HepG2 (cell line): ENCODE measurements around the gene PIWIL1. TPM values are rescaled to one million over a fixed set of nuclear protein-coding genes. Genes with fewer than 3 reads are reported as not detected.

Experiments
- BRD4 ChIP-seq: sonication (generic); formaldehyde crosslinking; IDR thresholded peaks from 2 replicates; pipeline ENCODE4 v1.4.0; 2020; ENCODE audit warnings: missing genetic modification reagents
- SCMH1 ChIP-seq: sonication (generic); formaldehyde crosslinking; IDR thresholded peaks from 2 replicates; pipeline ENCODE4 v1.9.0; 2021; ENCODE audit warnings: missing genetic modification reagents, mild to moderate bottlenecking, borderline replicate concordance
- ZNF282 ChIP-seq: fragments of 450-650 bp; IDR thresholded peaks from 2 replicates; pipeline ENCODE4 v1.6.1; 2018; ENCODE audit not compliant: partially characterized antibody
- polyA plus RNA-seq, 8 experiments: library from polyadenylated mRNA; depleted of rRNA in 3 of 8; stranded (reverse) in 7 of 8; unstranded in 1 of 8; fragments of >200 nt; fragmentation: Illumina TruSeq in 4 of 8; extraction: Trizol in 4 of 8; gene quantifications; 2 replicates each; pipeline versions ENCODE4 v1.2.1 to v1.2.3, GENCODE V29; 2011 to 2016; ENCODE audit warnings: low read depth in 4 of 8, missing spikeins in 1 of 8, mixed read lengths in 1 of 8; ENCODE audit not compliant: insufficient read depth in 1 of 8
- total RNA-seq, 5 experiments: library from RNA; depleted of rRNA; stranded (reverse); fragments of >200 nt; fragmentation: Illumina TruSeq; extraction: Trizol; gene quantifications; 2 replicates each; pipeline ENCODE4 v1.2.3, GENCODE V29; 2016; ENCODE audit warnings: low read depth in 1 of 5
- TF ChIP-seq, protein P1 (sequence below): sonication (generic); formaldehyde crosslinking; IDR thresholded peaks from 2 replicates; pipeline ENCODE4 v1.9.0; 2021; ENCODE audit warnings: missing genetic modification reagents, borderline replicate concordance
- TF ChIP-seq, protein P2 (sequence below): IDR thresholded peaks from 2 replicates; pipeline ENCODE4 v1.6.1; 2016; ENCODE audit warnings: low read depth, missing genetic modification reagents, missing compliant biosample characterization
- TF ChIP-seq, protein P3 (sequence below): sonication (generic); formaldehyde crosslinking; IDR thresholded peaks from 2 replicates; pipeline ENCODE4 v1.4.0; 2020; ENCODE audit warnings: mild to moderate bottlenecking, missing genetic modification reagents
- TF ChIP-seq, protein P4 (sequence below): sonication (generic); formaldehyde crosslinking; IDR thresholded peaks from 2 replicates; pipeline ENCODE4 v1.4.0; 2020; ENCODE audit warnings: mild to moderate bottlenecking, missing genetic modification reagents

Gene PIWIL1
- total and polyA plus RNA-seq, 2 of the 13 experiments (the other 11 are each of a cell fraction or from before 2014, with no cell fraction given), result not detected

DNA sequence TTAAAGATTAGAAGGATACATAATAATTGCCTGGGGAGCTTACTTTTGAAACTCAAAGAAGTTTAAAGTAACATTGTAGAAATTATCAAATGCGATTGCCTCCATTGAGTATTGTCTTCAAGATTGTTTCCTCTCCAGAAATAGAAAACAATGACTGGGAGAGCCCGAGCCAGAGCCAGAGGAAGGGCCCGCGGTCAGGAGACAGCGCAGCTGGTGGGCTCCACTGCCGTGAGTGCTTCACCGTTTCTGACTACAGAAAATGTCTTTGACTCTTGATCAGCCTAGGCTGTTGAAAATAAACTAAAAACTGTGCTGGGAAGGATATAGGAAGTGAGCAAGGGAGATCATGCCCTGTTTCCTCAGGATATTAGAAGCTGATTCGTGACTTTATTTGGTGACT lies 4.8 kb downstream of the PIWIL1 start (continued):
- TF ChIP-seq ZNF282 (no peak), BRD4 (no peak), SCMH1 (CRISPR knock-in tag) (no peak)
- TF ChIP-seq, protein P1, sequence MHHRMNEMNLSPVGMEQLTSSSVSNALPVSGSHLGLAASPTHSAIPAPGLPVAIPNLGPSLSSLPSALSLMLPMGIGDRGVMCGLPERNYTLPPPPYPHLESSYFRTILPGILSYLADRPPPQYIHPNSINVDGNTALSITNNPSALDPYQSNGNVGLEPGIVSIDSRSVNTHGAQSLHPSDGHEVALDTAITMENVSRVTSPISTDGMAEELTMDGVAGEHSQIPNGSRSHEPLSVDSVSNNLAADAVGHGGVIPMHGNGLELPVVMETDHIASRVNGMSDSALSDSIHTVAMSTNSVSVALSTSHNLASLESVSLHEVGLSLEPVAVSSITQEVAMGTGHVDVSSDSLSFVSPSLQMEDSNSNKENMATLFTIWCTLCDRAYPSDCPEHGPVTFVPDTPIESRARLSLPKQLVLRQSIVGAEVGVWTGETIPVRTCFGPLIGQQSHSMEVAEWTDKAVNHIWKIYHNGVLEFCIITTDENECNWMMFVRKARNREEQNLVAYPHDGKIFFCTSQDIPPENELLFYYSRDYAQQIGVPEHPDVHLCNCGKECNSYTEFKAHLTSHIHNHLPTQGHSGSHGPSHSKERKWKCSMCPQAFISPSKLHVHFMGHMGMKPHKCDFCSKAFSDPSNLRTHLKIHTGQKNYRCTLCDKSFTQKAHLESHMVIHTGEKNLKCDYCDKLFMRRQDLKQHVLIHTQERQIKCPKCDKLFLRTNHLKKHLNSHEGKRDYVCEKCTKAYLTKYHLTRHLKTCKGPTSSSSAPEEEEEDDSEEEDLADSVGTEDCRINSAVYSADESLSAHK (CRISPR knock-in tag), result no peak
- TF ChIP-seq, protein P2, sequence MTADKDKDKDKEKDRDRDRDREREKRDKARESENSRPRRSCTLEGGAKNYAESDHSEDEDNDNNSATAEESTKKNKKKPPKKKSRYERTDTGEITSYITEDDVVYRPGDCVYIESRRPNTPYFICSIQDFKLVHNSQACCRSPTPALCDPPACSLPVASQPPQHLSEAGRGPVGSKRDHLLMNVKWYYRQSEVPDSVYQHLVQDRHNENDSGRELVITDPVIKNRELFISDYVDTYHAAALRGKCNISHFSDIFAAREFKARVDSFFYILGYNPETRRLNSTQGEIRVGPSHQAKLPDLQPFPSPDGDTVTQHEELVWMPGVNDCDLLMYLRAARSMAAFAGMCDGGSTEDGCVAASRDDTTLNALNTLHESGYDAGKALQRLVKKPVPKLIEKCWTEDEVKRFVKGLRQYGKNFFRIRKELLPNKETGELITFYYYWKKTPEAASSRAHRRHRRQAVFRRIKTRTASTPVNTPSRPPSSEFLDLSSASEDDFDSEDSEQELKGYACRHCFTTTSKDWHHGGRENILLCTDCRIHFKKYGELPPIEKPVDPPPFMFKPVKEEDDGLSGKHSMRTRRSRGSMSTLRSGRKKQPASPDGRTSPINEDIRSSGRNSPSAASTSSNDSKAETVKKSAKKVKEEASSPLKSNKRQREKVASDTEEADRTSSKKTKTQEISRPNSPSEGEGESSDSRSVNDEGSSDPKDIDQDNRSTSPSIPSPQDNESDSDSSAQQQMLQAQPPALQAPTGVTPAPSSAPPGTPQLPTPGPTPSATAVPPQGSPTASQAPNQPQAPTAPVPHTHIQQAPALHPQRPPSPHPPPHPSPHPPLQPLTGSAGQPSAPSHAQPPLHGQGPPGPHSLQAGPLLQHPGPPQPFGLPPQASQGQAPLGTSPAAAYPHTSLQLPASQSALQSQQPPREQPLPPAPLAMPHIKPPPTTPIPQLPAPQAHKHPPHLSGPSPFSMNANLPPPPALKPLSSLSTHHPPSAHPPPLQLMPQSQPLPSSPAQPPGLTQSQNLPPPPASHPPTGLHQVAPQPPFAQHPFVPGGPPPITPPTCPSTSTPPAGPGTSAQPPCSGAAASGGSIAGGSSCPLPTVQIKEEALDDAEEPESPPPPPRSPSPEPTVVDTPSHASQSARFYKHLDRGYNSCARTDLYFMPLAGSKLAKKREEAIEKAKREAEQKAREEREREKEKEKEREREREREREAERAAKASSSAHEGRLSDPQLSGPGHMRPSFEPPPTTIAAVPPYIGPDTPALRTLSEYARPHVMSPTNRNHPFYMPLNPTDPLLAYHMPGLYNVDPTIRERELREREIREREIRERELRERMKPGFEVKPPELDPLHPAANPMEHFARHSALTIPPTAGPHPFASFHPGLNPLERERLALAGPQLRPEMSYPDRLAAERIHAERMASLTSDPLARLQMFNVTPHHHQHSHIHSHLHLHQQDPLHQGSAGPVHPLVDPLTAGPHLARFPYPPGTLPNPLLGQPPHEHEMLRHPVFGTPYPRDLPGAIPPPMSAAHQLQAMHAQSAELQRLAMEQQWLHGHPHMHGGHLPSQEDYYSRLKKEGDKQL (CRISPR knock-in tag), result no peak
- TF ChIP-seq, protein P3, sequence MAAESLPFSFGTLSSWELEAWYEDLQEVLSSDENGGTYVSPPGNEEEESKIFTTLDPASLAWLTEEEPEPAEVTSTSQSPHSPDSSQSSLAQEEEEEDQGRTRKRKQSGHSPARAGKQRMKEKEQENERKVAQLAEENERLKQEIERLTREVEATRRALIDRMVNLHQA, result no peak
- TF ChIP-seq, protein P4, sequence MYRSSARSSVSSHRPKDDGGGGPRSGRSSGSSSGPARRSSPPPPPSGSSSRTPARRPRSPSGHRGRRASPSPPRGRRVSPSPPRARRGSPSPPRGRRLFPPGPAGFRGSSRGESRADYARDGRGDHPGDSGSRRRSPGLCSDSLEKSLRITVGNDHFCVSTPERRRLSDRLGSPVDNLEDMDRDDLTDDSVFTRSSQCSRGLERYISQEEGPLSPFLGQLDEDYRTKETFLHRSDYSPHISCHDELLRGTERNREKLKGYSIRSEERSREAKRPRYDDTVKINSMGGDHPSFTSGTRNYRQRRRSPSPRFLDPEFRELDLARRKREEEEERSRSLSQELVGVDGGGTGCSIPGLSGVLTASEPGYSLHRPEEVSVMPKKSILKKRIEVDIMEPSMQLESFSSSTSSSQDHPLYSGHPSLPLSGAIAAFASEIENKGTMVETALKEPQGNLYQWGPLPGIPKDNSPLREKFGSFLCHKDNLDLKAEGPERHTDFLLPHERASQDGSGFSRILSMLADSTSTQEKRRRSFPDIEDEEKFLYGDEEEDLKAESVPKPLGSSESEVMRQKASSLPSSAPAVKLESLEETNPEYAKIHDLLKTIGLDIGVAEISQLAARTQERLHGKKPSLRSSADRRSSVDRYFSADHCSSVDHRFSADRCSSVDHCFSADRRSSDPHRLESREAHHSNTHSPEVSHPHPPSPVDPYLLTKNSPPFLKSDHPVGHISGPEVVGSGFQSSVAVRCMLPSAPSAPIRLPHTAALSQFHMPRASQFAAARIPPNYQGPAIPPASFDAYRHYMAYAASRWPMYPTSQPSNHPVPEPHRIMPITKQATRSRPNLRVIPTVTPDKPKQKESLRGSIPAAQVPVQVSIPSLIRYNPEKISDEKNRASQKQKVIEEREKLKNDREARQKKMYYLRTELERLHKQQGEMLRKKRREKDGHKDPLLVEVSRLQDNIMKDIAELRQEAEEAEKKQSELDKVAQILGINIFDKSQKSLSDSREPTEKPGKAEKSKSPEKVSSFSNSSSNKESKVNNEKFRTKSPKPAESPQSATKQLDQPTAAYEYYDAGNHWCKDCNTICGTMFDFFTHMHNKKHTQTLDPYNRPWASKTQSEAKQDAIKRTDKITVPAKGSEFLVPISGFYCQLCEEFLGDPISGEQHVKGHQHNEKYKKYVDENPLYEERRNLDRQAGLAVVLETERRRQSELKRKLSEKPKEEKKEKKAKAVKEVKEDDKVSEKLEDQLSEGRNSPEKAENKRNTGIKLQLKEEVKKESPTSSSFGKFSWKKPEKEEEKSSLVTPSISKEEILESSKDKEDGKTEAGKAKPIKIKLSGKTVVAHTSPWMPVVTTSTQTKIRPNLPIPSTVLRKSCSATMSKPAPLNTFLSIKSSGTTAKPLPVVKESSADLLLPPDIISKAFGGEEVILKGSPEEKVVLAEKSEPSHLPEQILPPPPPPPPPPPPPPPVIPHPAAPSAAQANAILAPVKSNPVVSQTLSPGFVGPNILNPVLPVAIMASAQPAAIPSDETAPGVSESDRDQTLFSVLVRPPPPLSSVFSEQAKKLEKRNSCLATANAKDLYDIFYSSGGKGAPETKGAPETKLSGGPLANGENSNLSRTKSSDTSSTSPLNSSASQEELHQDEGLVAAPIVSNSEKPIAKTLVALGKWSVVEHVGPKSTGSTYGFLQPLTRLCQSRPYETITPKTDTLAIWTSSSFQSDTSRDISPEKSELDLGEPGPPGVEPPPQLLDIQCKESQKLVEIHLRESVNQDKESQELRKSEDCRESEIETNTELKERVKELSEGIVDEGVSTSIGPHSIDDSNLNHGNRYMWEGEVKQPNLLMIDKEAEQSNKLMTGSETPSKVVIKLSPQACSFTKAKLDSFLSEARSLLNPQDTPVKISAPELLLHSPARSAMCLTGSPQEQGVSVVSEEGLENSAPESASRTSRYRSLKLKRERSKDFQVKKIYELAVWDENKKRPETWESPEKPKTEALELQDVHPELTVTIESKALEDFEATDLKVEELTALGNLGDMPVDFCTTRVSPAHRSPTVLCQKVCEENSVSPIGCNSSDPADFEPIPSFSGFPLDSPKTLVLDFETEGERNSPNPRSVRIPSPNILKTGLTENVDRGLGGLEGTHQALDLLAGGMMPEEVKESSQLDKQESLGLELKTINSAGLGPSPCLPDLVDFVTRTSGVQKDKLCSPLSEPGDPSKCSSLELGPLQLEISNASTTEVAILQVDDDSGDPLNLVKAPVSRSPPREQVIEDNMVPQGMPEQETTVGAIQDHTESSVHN (CRISPR knock-in tag), result no peak
